Activated B cell treated with CpG ODN at 0.5 μM for 24 hours (primary cell): ENCODE measurements around the gene CDK8. TPM values are rescaled to one million over a fixed set of nuclear protein-coding genes. Genes with fewer than 3 reads are reported as not detected.

ENCODE experiments used
- ATAC-seq: fragments of 200-7000 bp; cut with Tn5 transposase; one replicate; pipeline ENCODE4 v1.10.0; 2021; ENCODE audit warnings: low read depth, mild to moderate bottlenecking, moderate library complexity
- CTCF ChIA-PET: fragments of 350-600 bp; sonication (Branson Sonifier 250); formaldehyde crosslinking; loops from one replicate; lab custom pipeline; 2021; ENCODE audit warnings: antibody characterized with exemption; lab: Charles Lee
- POLR2A ChIA-PET: fragments of 350-600 bp; sonication (Branson Sonifier 250); formaldehyde crosslinking; loops from one replicate; lab custom pipeline; 2021; ENCODE audit warnings: antibody characterized with exemption; lab: Charles Lee
- DNase-seq: peaks from one replicate; pipeline ENCODE4 v3.0.0; 2022
- H3K27ac Mint-ChIP-seq: one replicate; pipeline ENCODE4 v1.8.0; 2020; ENCODE audit warnings: mixed read lengths
- H3K27me3 Mint-ChIP-seq: one replicate; pipeline ENCODE4 v1.8.0; 2021; ENCODE audit warnings: mixed read lengths
- H3K36me3 Mint-ChIP-seq: one replicate; pipeline ENCODE4 v1.8.0; 2021; ENCODE audit warnings: low read depth, mixed read lengths
- H3K4me1 Mint-ChIP-seq: one replicate; pipeline ENCODE4 v1.8.0; 2021; ENCODE audit warnings: mixed read lengths
- H3K4me3 Mint-ChIP-seq: one replicate; pipeline ENCODE4 v1.8.0; 2020; ENCODE audit warnings: mild to moderate bottlenecking, mixed read lengths
- H3K9me3 Mint-ChIP-seq: one replicate; pipeline ENCODE4 v1.8.0; 2020; ENCODE audit warnings: mixed read lengths
- intact Hi-C: fragments of 100-400 bp; cut with micrococcal nuclease; formaldehyde crosslinking; loops from one replicate; pipeline ENCODE4 v1.15.1; 2024
- total RNA-seq: library from RNA; stranded (reverse); gene quantifications from 2 replicates; pipeline ENCODE4 v1.2.3, GENCODE V29; 2022
- TF ChIP-seq, protein P1 (sequence below): fragments of 200-600 bp; IDR thresholded peaks from one replicate; pipeline ENCODE4 v1.8.0; 2022; ENCODE audit warnings: antibody characterized with exemption, mild to moderate bottlenecking

CDK8 gene
- total RNA-seq, 1 donor from 2014 or later = 12.8 TPM

DNA sequence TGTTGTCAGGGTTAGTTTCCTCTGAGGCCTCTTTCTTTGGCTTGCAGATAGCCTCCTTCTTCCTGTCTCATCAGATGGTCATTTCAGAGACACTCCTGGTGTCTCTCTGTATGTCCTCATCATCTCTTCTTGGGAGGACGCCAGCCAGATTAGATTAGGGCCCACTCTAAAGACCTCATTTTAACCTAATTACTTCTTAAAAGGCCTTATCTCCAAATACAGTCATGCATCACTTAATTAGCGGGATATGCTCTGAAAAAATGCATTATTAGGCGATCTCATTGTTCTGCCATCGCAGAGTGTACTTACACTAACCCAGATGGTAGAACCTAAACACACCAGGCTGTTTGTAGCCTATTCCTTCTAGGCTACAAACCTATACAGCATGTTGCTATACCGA is 89.0 kb downstream of the CDK8 start:
- ChIA-PET POLR2A (no interaction called here), CTCF (no interaction called here)
- peaks cover 11% of the 10 kb centered on the region for H3K36me3 Mint-ChIP-seq
- H3K4me1 Mint-ChIP-seq = no peaks in the 10 kb centered on the region
- no peaks in the 10 kb centered on the region for H3K27me3 Mint-ChIP-seq
- no peak overlapping the region for H3K4me3 Mint-ChIP-seq
- TF ChIP-seq, protein P1, sequence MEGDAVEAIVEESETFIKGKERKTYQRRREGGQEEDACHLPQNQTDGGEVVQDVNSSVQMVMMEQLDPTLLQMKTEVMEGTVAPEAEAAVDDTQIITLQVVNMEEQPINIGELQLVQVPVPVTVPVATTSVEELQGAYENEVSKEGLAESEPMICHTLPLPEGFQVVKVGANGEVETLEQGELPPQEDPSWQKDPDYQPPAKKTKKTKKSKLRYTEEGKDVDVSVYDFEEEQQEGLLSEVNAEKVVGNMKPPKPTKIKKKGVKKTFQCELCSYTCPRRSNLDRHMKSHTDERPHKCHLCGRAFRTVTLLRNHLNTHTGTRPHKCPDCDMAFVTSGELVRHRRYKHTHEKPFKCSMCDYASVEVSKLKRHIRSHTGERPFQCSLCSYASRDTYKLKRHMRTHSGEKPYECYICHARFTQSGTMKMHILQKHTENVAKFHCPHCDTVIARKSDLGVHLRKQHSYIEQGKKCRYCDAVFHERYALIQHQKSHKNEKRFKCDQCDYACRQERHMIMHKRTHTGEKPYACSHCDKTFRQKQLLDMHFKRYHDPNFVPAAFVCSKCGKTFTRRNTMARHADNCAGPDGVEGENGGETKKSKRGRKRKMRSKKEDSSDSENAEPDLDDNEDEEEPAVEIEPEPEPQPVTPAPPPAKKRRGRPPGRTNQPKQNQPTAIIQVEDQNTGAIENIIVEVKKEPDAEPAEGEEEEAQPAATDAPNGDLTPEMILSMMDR = no peak
- no peaks in the 10 kb centered on the region for H3K9me3 Mint-ChIP-seq
- intact Hi-C loops = no loop called here
- ATAC-seq (no peak), DNase-seq (no peak)
- no peak overlapping the region for H3K27ac Mint-ChIP-seq

- H3K4me1 Mint-ChIP-seq = no peaks in the 10 kb centered on the region
- H3K4me3 Mint-ChIP-seq = no peak overlapping the region
- ATAC-seq (no peak), DNase-seq (no peak)
- no peaks in the 10 kb centered on the region for H3K27me3 Mint-ChIP-seq
- H3K27ac Mint-ChIP-seq = no peak overlapping the region
- CTCF ChIA-PET = no interaction called here
- TF ChIP-seq, protein P1 = no peak
- peaks cover 12% of the 10 kb centered on the region for H3K36me3 Mint-ChIP-seq
- H3K9me3 Mint-ChIP-seq = no peaks in the 10 kb centered on the region
- intact Hi-C loops = no loop called here
- POLR2A ChIA-PET = no interaction called here
Observed at GRCh38 chr13:26343816-26344215, 89.9 kb downstream of the CDK8 start.

- intact Hi-C loops = no loop called here
- TF ChIP-seq, protein P1 = no peak
- POLR2A ChIA-PET = no interaction called here
- Mint-ChIP-seq H3K27me3 (no peaks in the 10 kb centered on the region), H3K4me3 (no peak overlapping the region), H3K4me1 (no peaks in the 10 kb centered on the region), H3K9me3 (no peaks in the 10 kb centered on the region), H3K36me3 (peaks cover 16% of the 10 kb centered on the region), H3K27ac (no peak overlapping the region)
- DNase-seq (no peak), ATAC-seq (no peak)
- CTCF ChIA-PET = interaction anchor here (0.6 kb wide), 1 partner anchor 160 kb away, joined by 3 read pairs; no protein-coding TSS in a partner anchor
Observed at GRCh38 chr13:26344980-26345379, 91.1 kb downstream of the CDK8 start.

DNA sequence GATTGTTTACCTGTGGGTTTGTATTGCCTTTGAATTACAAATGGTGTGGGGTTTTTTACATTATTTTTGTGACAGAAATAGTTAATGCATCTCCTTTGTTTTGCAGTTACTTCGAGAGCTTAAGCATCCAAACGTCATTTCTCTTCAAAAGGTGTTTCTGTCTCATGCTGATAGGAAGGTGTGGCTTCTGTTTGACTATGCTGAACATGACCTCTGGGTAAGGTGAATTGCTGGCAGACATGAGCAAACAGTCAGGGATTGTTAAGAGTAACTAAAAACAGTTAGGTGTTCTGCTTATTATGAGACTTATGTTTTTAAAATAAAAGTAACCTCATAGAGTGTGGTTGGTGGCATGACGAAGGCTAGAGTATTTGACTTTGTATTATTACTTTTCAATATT is 95.0 kb downstream of the CDK8 start:
- Mint-ChIP-seq H3K4me3 (no peak overlapping the region), H3K27me3 (no peaks in the 10 kb centered on the region), H3K9me3 (no peaks in the 10 kb centered on the region), H3K4me1 (no peaks in the 10 kb centered on the region), H3K36me3 (peaks cover 25% of the 10 kb centered on the region), H3K27ac (no peak overlapping the region)
- intact Hi-C loops = no loop called here
- ATAC-seq = no peak
- DNase-seq = no peak
- ChIA-PET POLR2A (no interaction called here), CTCF (no interaction called here)
- TF ChIP-seq, protein P1 = no peak

GRCh38 chr13:26362261-26362660 is 108.3 kb downstream of the CDK8 start:
- TF ChIP-seq, protein P1 = no peak
- Mint-ChIP-seq H3K36me3 (peaks cover 18% of the 10 kb centered on the region), H3K4me3 (no peak overlapping the region), H3K27me3 (no peaks in the 10 kb centered on the region), H3K27ac (no peak overlapping the region), H3K9me3 (no peaks in the 10 kb centered on the region), H3K4me1 (no peaks in the 10 kb centered on the region)
- CTCF ChIA-PET = no interaction called here
- POLR2A ChIA-PET = interaction anchor here (0.6 kb wide), 1 partner anchor 29 kb away, joined by 4 read pairs; no protein-coding TSS in a partner anchor
- intact Hi-C loops = no loop called here
- ATAC-seq = no peak
- no peak for DNase-seq
